Mesenchymal stem cell (in vitro differentiated cells and primary cell): Measurements from ENCODE around the gene KLF16.
A peak's percentile ranks its signal among the peaks of the same experiment; 100 is the strongest.

Experiments used
- DNase-seq: peaks from one replicate; pipeline ENCODE4 v3.0.0-alpha.2; 2013
- H2AFZ ChIP-seq: one replicate; pipeline ENCODE4 v1.6.1; 2013; ENCODE audit warnings: low read depth, mild to moderate bottlenecking, control low read depth, inconsistent platforms, low read length, moderate library complexity
- H2AK5ac ChIP-seq: 2 replicates; pipeline ENCODE4 v1.6.1; 2013; ENCODE audit warnings: low read length, moderate library complexity, mild to moderate bottlenecking, inconsistent platforms; ENCODE audit not compliant: severe bottlenecking
- H2BK120ac ChIP-seq: one replicate; pipeline ENCODE4 v1.6.1; 2013; ENCODE audit warnings: low read depth, mild to moderate bottlenecking, inconsistent platforms, low read length, moderate library complexity
- H2BK12ac ChIP-seq, 2 experiments: one replicate each; pipeline ENCODE4 v1.6.1; 2013; ENCODE audit warnings: inconsistent platforms in 2 of 2, low read length in 2 of 2, mild to moderate bottlenecking in 2 of 2, moderate library complexity in 2 of 2, control low read depth in 1 of 2
- H2BK15ac ChIP-seq: one replicate; pipeline ENCODE4 v1.6.1; 2013; ENCODE audit warnings: mild to moderate bottlenecking, low read depth, inconsistent platforms; ENCODE audit not compliant: poor library complexity, severe bottlenecking
- H2BK5ac ChIP-seq: 2 replicates; pipeline ENCODE4 v1.6.1; 2013; ENCODE audit warnings: low read depth, mild to moderate bottlenecking, low read length, control low read depth, inconsistent platforms; ENCODE audit not compliant: poor library complexity, severe bottlenecking
- H3K14ac ChIP-seq, 2 experiments: one replicate each; pipeline ENCODE4 v1.6.1; 2013; ENCODE audit warnings: inconsistent platforms in 2 of 2, low read length in 2 of 2, control low read depth in 1 of 2, mild to moderate bottlenecking in 1 of 2, moderate library complexity in 1 of 2
- H3K18ac ChIP-seq, 2 experiments: one replicate each; pipeline ENCODE4 v1.6.1; 2013; ENCODE audit warnings: inconsistent platforms in 2 of 2, low read length in 2 of 2, control low read depth in 1 of 2, low read depth in 1 of 2, mild to moderate bottlenecking in 1 of 2
- H3K23ac ChIP-seq, 2 experiments: one replicate each; pipeline ENCODE4 v1.6.1; 2013; ENCODE audit warnings: inconsistent platforms in 2 of 2, low read length in 2 of 2, mild to moderate bottlenecking in 2 of 2, moderate library complexity in 2 of 2, control low read depth in 1 of 2
- H3K27ac ChIP-seq: 2 replicates; pipeline ENCODE4 v1.5.1; 2013; ENCODE audit warnings: mild to moderate bottlenecking, moderate library complexity, low read length, control low read depth, inconsistent platforms; ENCODE audit not compliant: poor library complexity, severe bottlenecking
- H3K27me3 ChIP-seq, 2 experiments: 2 replicates each; pipeline versions ENCODE4 v1.6.1 to v1.7.0; 2013; ENCODE audit warnings: low read length in 2 of 2, mild to moderate bottlenecking in 2 of 2, moderate library complexity in 2 of 2, control low read depth in 1 of 2, inconsistent platforms in 1 of 2; ENCODE audit not compliant: control insufficient read depth in 1 of 2, insufficient read depth in 1 of 2
- H3K36me3 ChIP-seq, 2 experiments: 2 replicates each; pipeline versions ENCODE4 v1.6.1 to v1.7.0; 2013; ENCODE audit warnings: low read length in 2 of 2, control low read depth in 1 of 2, inconsistent platforms in 1 of 2, low read depth in 1 of 2, mild to moderate bottlenecking in 1 of 2; ENCODE audit not compliant: insufficient read depth in 2 of 2, control insufficient read depth in 1 of 2
- H3K4ac ChIP-seq, 2 experiments: one replicate each; pipeline ENCODE4 v1.6.1; 2013; ENCODE audit warnings: inconsistent platforms in 2 of 2, low read length in 2 of 2, mild to moderate bottlenecking in 2 of 2, moderate library complexity in 2 of 2, control low read depth in 1 of 2, low read depth in 1 of 2
- H3K4me1 ChIP-seq: 2 replicates; pipeline ENCODE4 v1.6.1; 2013; ENCODE audit warnings: low read depth, low read length, control low read depth; ENCODE audit not compliant: control insufficient read depth, insufficient read depth
- H3K4me2 ChIP-seq: 2 replicates; pipeline ENCODE4 v1.6.1; 2013; ENCODE audit warnings: low read length, mild to moderate bottlenecking, inconsistent platforms; ENCODE audit not compliant: poor library complexity, severe bottlenecking
- H3K4me3 ChIP-seq, 2 experiments: 2 replicates each; pipeline versions ENCODE4 v1.5.1 to v1.7.0; 2013; ENCODE audit warnings: low read length in 2 of 2, mild to moderate bottlenecking in 2 of 2, control low read depth in 1 of 2, low read depth in 1 of 2; ENCODE audit not compliant: insufficient read depth in 1 of 2
- H3K79me1 ChIP-seq: replicated peaks from 2 replicates; pipeline ENCODE4 v1.6.1; 2013; ENCODE audit warnings: mild to moderate bottlenecking, control low read depth, low read length, inconsistent platforms; ENCODE audit not compliant: poor library complexity, severe bottlenecking
- H3K9ac ChIP-seq: 2 replicates; pipeline ENCODE4 v1.7.0; 2013; ENCODE audit warnings: mild to moderate bottlenecking, low read length, moderate library complexity
- H3K9me3 ChIP-seq: 2 replicates; pipeline ENCODE4 v1.7.0; 2013; ENCODE audit warnings: mild to moderate bottlenecking, low read length; ENCODE audit not compliant: control insufficient read depth
- H4K8ac ChIP-seq: one replicate; pipeline ENCODE4 v1.6.1; 2013; ENCODE audit warnings: inconsistent platforms, mild to moderate bottlenecking, low read length, moderate library complexity
- H4K91ac ChIP-seq: one replicate; pipeline ENCODE4 v1.6.1; 2013; ENCODE audit warnings: mild to moderate bottlenecking, low read length, inconsistent platforms
- WGBS: methylation state at CpG from one replicate; pipeline ENCODE4 v1.1.7; 2013; ENCODE audit warnings: mixed read lengths; 5-methylcytosine and 5-hydroxymethylcytosine counted together

KLF16 gene

GRCh38 chr19:1853295-1854038 lies 9.9 kb downstream of the KLF16 start:
- Histone ChIP-seq H3K18ac (peak overlapping the region in 1 of 2 experiments; percentile 61), H3K23ac (no peak overlapping the region), H3K4ac (peak overlapping the region in 1 of 2 experiments; percentile 24), H4K91ac (peak overlapping the region; percentile 35), H2AFZ (no peak overlapping the region), H2BK120ac (peak overlapping the region; percentile 74), H3K9me3 (no peaks in the 10 kb centered on the region), H2BK12ac (no peak overlapping the region), H2AK5ac (peak overlapping the region; percentile 20), H2BK15ac (peak overlapping the region; percentile 9), H3K27me3 (no peaks in the 10 kb centered on the region), H4K8ac (peak overlapping the region; percentile 87), H2BK5ac (no peak overlapping the region), H3K9ac (peak overlapping the region; percentile 40), H3K4me3 (no peak overlapping the region), H3K27ac (peak overlapping the region; percentile 24), H3K4me1 (peaks cover 55% of the 10 kb centered on the region), H3K79me1 (peaks cover 25% of the 10 kb centered on the region), H3K4me2 (peak overlapping the region; percentile 48), H3K14ac (no peak overlapping the region), H3K36me3 (peaks cover 4 to 40% of the 10 kb centered on the region in 2 experiments)
- DNase-seq, result peak; percentile 81
- 33% methylated on average over 23 of the region's 27 CpGs for WGBS

- WGBS, result 98% methylated on average over 8 of the region's 9 CpGs
- Histone ChIP-seq H4K91ac (no peak overlapping the region), H4K8ac (no peak overlapping the region), H2BK12ac (no peak overlapping the region), H3K36me3 (peaks cover 4 to 35% of the 10 kb centered on the region in 2 experiments), H3K9ac (no peak overlapping the region), H3K27me3 (no peaks in the 10 kb centered on the region), H3K27ac (no peak overlapping the region), H3K4me2 (no peak overlapping the region), H2AK5ac (no peak overlapping the region), H3K14ac (no peak overlapping the region), H3K4me1 (peaks cover 47% of the 10 kb centered on the region), H3K4ac (no peak overlapping the region), H3K9me3 (no peaks in the 10 kb centered on the region), H2AFZ (no peak overlapping the region), H3K18ac (no peak overlapping the region), H3K23ac (no peak overlapping the region), H2BK5ac (no peak overlapping the region), H2BK15ac (no peak overlapping the region), H3K4me3 (no peak overlapping the region), H2BK120ac (no peak overlapping the region), H3K79me1 (peaks cover 25% of the 10 kb centered on the region)
- no peak for DNase-seq
These were observed 10.7 kb downstream of the KLF16 start for GRCh38 chr19:1852581-1853128.

GRCh38 chr19:1851654-1852580 lies 11.5 kb downstream of the KLF16 start:
- Histone ChIP-seq H3K14ac (no peak overlapping the region), H2AFZ (no peak overlapping the region), H3K36me3 (peaks cover 4 to 33% of the 10 kb centered on the region in 2 experiments), H2BK15ac (no peak overlapping the region), H3K4ac (no peak overlapping the region), H3K27me3 (no peaks in the 10 kb centered on the region), H3K9ac (no peak overlapping the region), H3K4me1 (peaks cover 40% of the 10 kb centered on the region), H3K27ac (no peak overlapping the region), H2BK5ac (no peak overlapping the region), H3K4me3 (no peak overlapping the region), H3K4me2 (no peak overlapping the region), H2BK120ac (no peak overlapping the region), H3K79me1 (peaks cover 25% of the 10 kb centered on the region), H3K9me3 (no peaks in the 10 kb centered on the region), H4K91ac (no peak overlapping the region), H2BK12ac (no peak overlapping the region), H3K18ac (no peak overlapping the region), H3K23ac (no peak overlapping the region), H4K8ac (no peak overlapping the region), H2AK5ac (no peak overlapping the region)
- 93% methylated on average over 61 of the region's 66 CpGs for WGBS
- no peak for DNase-seq
